Activated CD4-positive, alpha-beta T cell treated with anti-CD3 and anti-CD28 coated beads for 48 hours (primary cell): ENCODE measurements around the gene TEAD2.
A peak's percentile ranks its signal among the peaks of the same experiment; 100 is the strongest.

ENCODE experiments used
- DNase-seq: peaks from one replicate; pipeline ENCODE4 v3.0.0-alpha.2; 2020

Gene TEAD2

DNA sequence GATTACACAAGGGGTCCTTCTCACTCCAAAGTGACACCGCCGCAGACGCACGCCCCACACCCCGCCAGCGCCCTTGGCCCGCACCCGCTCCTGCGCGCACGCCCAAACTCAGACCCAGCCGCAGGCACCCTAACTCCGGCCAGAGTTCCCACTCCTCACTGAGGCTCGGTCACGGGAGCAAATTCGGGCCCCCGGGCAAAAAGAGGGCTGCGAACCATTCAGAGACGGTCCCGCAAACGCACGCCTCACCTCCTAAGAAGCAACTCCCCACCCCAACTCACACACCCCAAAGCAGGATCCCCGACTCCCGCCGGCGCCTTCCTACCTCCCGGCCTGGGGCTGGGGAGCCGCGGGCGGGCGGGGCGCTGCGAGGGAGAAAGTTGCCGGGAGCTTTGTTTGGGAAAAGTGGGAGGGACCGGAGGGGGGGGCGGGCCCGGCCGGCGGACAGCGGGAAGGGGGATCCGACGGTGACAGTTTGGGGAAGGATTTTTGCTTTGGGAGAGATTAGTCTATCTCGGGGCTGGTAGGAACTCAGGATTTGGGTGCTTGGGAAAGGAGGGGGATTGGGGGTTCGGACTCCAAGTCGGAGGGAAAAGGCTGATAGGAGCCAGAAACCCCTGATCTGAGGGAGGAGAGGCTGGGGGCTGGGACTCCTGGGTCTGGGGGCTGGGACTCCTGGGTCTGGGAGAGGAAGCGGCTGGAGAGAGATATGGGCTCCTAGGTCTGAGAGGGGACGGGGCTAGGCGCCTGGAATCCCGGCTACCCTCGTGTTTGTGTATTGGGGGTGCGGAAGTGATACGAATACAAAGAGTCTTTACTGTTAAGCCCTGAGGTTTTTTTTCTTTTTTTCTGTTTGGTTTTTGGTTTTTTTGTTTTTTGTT is at the start of gene TEAD2:
Gene TEAD2, minus strand, starts transcription at position 369 of the 881 bp plus-strand sequence. CDS start 2,341 bp downstream, outside the sequence.
- peak; percentile 27 for DNase-seq

DNA sequence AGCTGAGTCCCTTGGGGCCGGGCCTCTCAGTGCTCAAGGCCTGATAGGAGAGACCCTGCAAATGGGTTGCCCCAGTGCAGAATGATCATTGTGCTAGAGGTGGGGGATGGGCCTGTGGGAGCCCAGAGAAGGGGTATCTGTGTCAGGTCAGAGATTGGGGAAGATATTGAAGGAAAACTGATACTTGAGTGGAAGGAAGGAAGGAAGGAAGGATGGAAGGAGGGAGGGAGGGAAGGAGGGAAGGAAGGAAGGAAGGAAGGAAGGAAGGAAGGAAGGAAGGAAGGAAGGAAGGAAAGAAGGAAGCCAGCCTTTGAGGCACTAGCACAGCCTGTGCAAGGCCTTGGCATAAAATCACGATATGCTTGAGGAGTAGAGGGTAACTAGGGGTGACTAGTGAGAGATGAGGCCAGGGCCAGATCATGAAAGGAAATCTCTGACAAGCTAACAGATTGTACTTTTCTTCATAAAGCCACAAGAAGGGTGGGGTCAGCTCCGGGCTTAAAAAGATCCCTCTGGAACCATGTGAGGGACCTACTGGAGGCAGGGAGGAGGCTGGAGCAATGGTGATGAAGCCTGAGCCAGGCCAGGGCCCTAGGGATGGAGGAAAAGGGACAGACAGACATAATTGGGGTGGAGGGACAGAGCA is 49.6 kb upstream of the TEAD2 start:
- DNase-seq, result no peak

DNA sequence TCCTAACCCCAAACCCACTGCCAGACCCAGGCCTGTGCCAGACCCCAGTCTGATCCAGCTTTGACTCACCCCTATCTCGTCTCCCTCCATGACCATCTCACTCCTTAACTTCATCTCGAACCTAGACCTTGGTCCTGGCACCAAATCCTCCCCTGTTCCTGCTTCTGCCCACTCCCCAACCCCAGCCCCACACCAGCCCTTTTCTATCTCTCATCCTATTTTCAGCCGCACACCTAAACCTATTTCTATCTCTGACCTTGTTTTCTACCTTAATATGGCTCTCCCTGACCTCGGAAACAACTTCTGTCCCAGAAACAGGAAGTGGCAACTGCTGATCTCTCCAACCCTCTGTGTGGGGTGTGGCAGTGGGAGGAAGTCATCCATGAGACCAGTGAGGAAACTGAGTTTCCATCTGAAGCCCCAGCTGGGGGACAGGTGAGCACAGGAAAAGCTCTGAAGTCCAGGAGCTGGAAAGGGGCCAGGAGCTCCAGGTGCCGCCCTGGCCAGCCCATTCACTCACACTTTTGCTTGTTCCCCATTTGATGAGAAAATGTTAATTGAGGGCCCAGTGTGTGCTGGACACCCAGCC is 47.3 kb upstream of the TEAD2 start:
- no peak for DNase-seq

DNA sequence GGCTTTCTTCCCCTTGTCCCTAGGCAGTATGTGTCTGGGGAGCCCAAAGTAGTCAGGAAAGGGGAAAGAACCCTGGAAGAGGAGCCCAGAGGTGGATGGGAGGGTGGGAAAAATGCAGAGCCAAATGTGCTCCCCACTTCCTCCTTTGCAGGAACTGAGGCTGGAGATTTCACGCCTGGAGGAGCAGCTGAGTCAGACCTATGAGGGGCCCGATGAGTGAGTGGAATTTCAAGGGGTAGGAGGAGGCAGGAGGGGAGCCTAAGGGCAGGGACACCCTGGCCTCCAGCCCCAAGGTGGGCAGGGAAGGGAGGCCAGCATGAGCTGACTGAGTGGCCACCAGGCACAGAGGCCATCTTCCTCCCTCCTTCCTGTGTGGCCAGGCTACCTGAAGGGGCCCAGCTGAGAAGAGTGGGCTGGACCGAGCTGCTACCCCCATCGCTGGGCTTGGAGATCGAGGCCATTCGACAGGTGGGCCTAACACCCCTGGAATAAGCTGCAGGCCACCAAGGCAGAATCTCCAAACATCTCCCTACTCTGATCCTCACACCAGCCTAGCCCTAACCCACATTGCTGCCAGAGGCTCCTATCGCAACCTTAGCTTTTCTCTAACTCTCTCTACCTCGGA is 46.7 kb upstream of the TEAD2 start:
- DNase-seq, result no peak

DNA sequence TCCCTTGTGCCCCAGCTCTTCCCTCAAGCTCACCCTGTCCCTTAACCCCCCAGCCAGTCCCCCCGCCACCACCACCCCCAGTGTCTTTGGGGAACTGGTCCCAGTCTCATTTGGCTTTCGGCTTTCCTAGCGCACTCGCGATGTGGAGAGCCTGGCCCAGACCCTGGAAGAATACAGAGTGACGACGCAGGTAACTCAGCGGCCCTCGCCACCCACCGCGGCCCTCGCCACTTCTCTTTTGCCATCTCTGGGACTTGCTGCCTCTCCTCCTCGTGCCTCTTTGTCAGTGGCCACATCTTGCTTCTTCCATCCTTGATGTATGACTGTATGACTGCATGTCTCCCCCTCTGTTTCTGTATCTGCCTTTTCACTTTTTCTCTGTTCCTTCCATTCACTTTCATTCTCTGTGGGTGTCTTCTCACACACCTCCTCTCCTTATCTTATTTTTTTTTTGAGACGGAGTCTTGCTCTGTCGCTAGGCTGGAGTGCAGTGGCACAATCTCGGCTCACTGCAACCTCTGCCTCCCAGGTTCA is 45.3 kb upstream of the TEAD2 start:
- no peak for DNase-seq

DNA sequence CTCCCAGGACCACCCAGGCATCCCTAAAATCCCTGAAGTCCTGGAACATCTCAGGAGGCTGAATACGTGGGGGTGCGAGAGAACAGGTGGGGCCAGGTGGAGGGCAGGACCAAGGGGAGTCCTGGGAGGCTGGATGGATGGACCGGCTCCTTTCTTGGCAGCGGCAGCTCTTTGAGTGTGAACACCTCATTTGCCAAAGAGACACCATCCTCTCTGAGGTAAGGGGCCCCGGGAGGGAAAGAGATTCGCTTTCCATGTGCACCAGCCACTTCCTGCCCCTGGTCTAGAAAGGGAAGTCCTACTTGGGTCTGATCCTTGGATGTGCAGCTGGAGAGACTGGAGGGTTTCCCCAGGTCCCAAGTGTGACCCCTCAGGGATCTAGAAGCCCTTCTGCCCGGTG is 44.9 kb upstream of the TEAD2 start:
- DNase-seq, result no peak

DNA sequence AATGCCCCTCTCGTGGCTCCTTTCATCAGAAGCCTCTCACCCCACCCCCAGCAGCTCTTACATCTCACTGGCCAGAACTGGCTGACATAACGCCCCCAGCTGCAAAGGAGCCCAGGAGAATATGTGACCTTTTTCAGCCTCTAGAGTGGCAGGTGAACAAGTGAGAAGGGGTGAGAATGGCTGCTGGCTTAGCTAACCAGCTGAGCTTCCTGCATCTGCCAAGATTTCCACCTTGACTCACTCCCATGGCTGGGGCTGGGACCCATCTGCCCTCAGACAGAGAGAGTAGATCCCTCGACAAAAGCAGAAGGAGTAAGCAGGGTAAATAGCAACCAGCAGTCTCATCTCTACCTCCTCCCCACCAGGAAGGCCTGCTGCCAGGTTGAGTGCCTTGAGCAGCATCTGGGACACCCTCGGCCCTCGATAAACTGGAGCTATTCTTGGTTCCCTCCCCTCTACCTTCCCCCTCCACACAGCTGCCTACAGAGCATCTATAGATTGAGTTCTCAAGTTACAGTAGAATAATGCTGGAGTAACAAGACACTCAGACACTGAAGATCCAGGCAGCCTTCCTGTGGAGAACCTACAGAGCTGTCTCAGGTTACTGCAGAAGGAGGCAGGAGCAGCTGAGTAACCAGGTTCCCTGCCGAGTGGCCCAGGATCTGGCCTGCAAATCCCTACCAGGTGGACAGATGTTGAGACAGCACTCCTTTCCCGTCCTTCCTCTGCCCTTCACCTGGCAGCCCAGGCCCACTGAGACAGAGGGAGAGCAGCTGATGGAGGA is 41.4 kb upstream of the TEAD2 start:
- DNase-seq, result no peak

DNA sequence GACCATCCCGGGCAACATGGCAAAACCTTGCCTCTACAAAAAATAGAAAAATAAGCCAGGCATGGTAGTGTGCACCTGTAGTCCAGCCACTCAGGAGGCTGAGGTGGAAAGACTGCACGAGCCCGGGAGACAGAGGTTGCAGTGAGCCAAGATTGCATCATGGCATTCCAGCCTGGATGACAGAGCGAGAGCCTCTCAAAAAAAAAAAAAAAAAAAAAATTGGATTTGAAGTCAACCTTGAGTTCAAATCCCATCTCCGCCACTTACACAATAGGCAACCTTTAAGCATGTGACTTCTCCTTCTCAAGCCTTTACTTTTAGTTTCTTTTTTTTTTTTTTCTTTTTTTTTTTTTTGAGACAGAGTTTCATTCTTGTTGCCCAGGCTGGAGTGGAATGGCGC is 37.8 kb upstream of the TEAD2 start:
- DNase-seq, result no peak

DNA sequence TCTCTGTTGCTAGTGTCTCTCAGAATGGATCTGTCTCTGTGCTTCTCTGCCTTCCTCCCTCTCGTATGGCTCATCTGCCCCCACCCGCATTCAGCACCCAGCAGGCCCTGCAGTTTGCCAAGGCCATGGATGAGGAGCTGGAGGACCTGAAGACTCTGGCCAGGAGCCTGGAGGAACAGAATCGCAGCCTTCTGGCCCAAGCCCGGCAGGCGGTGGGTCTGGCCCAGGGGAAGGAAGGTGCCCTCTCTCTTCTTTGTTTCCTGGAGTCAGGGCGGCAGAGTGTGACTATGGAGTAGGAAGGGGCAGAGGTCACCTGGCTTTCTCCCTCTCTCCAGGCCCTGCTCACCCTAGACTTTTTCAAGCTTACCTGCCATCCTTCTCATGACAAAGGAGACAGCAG is 36.7 kb upstream of the TEAD2 start:
- no peak for DNase-seq

DNA sequence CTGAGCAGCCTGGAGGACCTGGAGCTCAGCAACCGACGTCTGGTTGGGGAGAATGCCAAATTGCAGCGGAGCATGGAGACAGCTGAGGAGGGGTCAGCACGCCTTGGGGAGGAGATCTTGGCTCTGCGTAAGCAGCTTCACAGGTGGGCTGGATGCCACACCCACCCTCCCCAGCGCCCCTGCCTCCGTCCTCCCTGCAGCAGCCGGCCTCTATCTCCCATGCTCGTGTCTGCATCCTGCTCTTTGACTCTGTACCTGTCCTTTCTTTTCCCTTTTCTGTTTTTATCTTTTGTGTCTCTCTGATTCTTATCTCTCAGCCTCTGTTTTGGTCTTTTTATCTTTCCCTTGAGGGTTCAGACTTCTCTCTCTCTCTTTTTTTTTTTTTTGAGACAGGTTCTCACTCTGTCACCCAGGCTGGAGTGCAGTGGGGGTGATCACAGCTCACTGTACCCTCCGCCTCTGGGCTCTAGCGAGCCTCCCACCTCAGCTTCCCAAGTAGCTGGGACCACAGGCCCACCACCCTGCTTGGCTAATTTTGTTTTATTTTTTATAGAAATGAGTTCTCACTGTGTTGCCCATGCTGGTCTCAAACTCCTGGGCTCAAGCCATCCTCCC is 35.9 kb upstream of the TEAD2 start:
- no peak for DNase-seq

DNA sequence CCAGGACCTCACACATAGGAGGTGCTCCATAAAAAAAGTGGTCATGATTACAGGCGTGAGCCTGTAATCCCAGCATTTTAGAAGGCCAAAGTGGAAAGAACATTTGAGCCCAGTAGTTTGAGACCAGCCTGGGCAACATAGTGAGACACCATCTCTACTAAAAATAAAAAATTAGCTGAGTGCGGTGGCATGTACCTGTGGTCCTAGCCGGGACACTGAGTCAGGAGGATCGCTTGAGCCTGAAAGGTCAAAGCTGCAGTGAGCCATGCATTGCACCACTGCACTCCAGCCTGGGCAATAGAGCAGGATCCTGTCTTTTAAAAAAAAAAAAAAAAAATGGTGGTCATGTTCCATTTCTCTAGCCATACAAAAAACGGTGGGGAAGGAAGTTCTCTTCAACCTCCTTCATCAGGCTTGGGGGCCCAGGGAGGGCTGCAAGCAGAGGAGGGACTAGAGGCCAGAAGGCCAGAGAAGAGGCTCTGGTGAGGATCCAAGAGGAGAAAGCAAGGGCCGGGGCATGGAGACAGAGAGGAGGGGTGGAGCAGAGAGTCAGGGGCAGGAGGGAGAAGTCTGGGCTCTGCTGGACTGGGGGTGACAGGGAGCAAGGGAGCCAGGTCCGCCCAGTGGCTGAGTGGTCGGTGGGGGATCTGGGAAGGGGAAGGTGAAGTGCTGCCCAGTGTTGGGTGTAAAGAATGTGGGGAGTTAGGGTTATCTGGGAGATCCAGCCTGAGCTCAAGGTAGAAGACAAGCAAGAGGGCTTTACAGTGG is 34.7 kb upstream of the TEAD2 start:
- DNase-seq, result no peak

DNA sequence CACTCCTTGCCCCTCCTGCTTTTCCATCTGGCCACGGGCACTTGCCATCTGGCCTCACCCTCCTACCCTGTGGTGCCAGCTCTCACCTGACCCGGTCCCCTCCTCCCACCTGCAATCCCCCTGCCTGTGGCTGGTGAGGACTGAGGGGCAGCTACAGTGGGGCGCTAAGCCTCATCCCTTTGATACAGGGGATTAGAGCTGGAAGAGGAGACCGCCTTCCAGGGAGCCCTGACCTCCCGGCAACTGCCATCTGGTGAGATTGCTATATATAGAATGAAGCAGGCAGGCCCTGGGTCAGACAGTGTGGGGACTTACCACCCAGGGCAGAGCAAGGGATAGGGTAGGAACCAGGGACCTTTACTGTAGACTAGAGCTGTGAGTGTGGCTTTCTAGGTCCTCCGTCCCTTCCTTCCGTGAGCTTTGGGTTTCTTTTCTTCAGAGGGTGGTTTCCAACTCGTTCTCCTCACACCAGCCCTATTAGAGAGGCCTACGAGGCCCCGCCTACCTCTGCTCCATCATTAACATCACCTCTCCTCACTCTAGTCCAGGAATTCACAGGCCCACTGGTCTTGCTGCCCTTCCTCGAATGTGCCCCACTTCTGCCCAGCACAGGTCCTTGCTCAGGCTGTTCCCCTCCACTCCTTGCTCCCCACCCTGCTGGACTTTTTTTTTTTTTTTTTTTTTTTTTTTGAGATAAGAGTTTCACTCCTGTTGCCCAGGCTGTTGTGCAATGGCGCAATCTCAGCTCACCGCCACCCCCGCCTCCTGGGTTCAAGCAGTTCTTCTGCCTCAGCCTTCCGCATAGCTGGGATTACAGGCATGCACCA is 33.6 kb upstream of the TEAD2 start:
- DNase-seq, result no peak

DNA sequence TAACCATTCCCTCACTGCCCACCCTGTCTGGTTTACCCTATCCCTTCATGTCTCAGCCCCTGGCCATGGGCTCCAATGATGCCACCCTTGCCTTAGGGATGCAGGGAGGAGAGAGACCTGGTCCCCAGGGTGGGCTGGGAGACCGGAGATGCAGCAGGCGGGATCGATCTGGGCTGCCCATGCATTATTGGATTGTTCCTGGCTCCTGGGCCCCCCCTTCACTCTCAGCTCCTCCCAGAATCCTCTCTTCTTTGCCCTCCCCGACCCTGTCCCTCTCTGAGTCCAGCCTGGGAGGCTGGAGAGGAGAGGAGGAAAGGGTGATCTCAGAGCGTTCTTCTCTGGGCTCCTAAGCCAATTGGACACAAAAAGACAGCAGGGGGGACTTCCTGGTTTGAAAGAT is 31.7 kb upstream of the TEAD2 start:
- no peak for DNase-seq

DNA sequence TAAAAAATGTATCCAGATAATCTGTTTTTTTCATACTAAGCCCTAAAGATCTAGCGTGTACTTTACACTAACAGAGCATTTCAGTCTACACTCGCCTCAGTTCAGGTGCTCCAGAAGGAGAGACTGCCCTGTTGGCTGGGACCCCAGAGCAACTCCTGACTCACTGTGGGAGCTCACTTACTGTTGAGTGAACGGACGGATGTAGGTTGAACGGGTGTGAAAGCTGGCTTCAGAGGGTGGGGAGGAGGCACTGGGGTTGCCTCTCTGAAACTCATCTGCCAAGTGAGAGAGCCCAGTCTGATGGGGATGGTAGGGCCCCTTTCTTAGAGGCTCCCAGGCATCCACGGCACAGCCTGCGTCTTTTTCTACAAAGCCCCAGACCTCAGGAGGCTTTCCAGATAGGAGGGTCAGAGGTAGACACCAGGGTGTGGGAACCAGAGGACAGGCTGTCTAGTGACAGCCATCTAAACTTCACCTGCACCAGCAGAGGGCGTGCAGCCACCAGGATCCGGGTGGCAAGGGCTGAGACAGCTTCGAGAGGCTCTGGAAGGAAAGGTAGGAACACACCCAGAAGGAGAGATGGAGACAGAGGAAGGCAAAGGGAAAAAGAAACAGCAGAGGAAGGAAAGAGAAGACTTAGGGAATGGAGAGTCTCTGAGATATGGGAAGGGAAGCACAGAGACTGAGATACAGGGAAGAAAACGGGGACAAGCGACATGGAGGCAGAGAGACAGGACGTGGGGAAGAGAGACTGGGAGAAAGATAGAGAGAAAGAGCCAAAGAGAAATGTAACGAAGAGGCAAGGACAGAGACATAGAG is 29.6 kb upstream of the TEAD2 start:
- peak; percentile 84 for DNase-seq

DNA sequence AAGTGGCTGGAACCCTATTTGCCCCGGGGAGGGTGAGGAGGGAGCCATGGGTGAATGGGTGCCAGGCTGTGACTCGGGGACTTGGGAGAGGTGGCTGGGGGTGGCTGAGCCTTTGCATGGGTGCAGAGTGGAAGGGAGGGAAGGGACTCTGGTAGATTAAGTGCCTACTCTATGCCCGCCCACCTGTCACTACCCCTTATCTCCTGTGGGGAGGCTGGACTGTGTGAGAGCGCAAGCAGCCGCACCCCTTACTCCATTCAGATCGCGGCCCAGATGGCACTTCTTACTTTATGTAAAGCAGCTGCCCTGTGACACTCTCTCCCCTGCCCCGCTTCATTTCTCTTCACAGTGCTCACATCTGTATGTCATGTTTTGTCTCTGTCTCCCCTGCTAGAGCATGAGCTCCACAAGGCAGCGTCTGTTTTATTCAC is 28.7 kb upstream of the TEAD2 start:
- DNase-seq, result no peak

DNA sequence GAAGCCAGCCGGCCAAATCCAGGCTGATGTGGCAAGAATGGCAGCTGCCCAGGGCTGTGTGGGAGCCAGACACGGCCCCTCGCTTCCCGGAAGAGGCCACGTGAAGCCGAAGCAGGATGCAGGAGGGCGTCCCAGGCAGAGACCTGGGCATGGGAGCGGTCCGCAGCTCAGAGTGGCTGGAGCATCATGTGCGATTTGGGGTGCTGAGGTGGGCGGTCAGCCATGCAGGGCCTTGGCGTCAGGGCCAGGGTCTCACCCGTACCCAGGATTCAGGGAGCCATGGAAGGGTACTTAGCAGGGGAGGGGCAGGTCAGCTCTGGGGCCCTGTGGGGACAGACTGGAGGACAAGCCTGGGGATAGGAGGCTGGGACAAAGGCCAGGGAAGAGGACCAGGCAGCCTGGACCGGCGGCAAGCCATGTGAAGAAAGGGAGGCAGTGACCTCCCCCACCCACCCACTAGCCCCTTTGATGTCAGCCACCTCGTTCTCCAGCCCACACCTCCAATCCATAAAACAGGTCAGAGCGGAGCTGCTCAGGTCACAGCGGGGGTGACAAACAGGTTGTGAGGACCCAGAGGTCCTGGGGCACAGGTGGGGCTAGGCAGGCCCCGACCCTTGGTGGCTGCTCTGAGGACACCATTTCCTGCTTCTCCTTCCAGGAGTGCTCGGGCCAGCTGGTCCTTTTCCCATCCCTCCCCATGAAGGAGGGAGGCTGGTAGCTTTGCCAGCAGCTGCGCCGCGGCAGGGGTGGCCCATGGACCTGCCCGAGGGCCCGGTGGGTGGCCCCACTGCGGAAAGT is 28.1 kb upstream of the TEAD2 start:
- no peak for DNase-seq

DNA sequence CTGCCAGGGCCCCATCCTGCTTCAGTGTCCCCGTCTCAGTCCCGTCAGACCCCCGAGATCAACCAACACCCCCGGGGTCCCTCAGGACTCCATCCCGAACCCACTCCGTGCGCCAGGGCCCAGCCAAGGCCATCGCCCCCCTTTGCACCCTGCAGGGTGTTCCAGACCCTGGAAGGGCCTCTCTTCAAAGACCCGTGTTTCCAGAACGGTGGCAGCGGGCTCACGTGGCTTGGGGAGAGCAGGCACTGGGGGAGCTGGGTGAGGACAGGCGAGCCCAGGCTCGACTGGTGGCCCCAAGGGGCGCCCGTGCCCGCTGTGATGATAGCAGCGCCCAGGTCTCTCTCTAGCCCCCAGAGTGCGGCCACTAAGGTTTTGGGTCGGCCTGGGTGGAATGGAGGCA is 27.2 kb upstream of the TEAD2 start:
- peak; percentile 16 for DNase-seq

DNA sequence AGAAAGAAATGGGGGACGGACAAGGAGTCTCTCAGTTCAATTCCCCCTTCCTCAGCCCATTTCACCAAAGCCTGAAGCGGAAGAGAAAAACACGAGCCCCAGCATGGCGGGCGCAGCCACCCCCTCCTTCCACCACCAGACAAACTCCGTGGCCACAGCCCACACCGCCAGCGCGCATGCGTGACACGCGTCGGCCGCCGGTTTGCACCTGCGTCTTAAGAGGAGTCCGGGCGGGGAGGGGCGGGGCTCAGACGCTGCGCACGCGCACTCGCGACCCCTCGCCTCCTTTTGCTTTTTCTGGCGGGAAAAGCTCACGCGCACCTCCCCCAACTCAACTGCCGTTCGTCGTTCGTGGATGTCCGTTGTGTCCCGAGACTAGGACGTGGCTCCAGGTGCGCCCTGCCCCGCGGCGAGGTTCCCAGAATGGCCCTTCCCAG is 25.7 kb upstream of the TEAD2 start, which contains the start of gene KASH5:
Gene KASH5, plus strand, starts transcription at position 314 of the 437 bp plus-strand sequence. CDS start 2,635 bp downstream, outside the sequence.
- DNase-seq, result peak; percentile 94
